Stomach (tissue), 9 donors: ENCODE results near the gene WDR70. TPM values are rescaled to one million over a fixed set of nuclear protein-coding genes. Genes with fewer than 3 reads are reported as not detected.
"Not testable (repeated sequence)": the region's sequence is repeated elsewhere in the genome, so short reads cannot be mapped to it uniquely, and the experiment has no call there.

Experiments used
- DNase-seq, 2 donors: peaks; one replicate each; pipeline versions ENCODE4 v3.0.0 to v3.0.0-alpha.2; 2013 to 2019
- H3K27ac ChIP-seq, 5 donors: fragments of 200-600 bp in 4 of 5; sonication (generic) in 4 of 5; one replicate each; pipeline ENCODE4 v1.5.1; 2013 to 2019; ENCODE audit warnings: mild to moderate bottlenecking in 1 of 5, moderate library complexity in 1 of 5
- H3K27me3 ChIP-seq, 3 donors: fragments of 200-600 bp; sonication (generic); one replicate each; pipeline ENCODE4 v1.5.1; 2017 to 2019; ENCODE audit warnings: mixed run types in 1 of 3
- H3K36me3 ChIP-seq, 4 donors: fragments of 200-600 bp; sonication (generic); 1 replicate in 3 of 4; 2 replicates in 1 of 4; pipeline ENCODE4 v1.5.1; 2016 to 2019
- H3K4me1 ChIP-seq, 4 donors: fragments of 200-600 bp; sonication (generic); one replicate each; pipeline ENCODE4 v1.5.1; 2016 to 2019
- H3K4me3 ChIP-seq, 4 donors: fragments of 200-600 bp; sonication (generic) in 3 of 4; one replicate each; pipeline ENCODE4 v1.5.1; 2016 to 2019; ENCODE audit warnings: mild to moderate bottlenecking in 1 of 4
- H3K9me3 ChIP-seq, 4 donors: fragments of 200-600 bp; sonication (generic); one replicate each; pipeline ENCODE4 v1.5.1; 2016 to 2019
- EP300 ChIP-seq: sonication (generic); formaldehyde crosslinking; IDR thresholded peaks from one replicate; pipeline ENCODE4 v1.6.1; 2017; ENCODE audit warnings: antibody characterized with exemption
- POLR2A ChIP-seq, 4 donors: fragments of 450-650 bp; IDR thresholded peaks; one replicate each; pipeline ENCODE4 v1.6.1; 2016; ENCODE audit warnings: antibody characterized with exemption in 4 of 4, control low read depth in 2 of 4, mild to moderate bottlenecking in 1 of 4, moderate library complexity in 1 of 4
- POLR2AphosphoS5 ChIP-seq, 3 donors: sonication (generic); formaldehyde crosslinking; IDR thresholded peaks; one replicate each; pipeline ENCODE4 v1.6.1; 2016; ENCODE audit warnings: antibody characterized with exemption in 3 of 3
- WGBS, 5 donors: extraction: QIAGEN DNeasy Blood & Tissue Kit in 3 of 5; methylation state at CpG; one replicate each; pipeline versions ENCODE4 v1.1.5 to v1.1.7; 2013 to 2018; 5-methylcytosine and 5-hydroxymethylcytosine counted together
- intact Hi-C: fragments of 100-400 bp; cut with DNase I; formaldehyde crosslinking; loops from one replicate; pipeline ENCODE4 v1.15.1; 2023; ENCODE audit warnings: low total_unique reads
- polyA plus RNA-seq, 3 donors: library from polyadenylated mRNA; stranded (reverse); fragments of 200-250 nt; gene quantifications; one replicate each; pipeline ENCODE4 v1.2.3, GENCODE V29; 2013
- total RNA-seq, 5 donors: library from RNA; depleted of rRNA; stranded (reverse); fragments of >200 nt; gene quantifications; one replicate each; pipeline versions ENCODE4 v1.1.0 to v1.2.3, GENCODE V29; 2014 to 2016
- TF ChIP-seq, protein P1 (sequence below), 7 experiments: fragments of 450-650 bp in 4 of 7; fragments of 200-600 bp in 3 of 7; sonication (generic) in 3 of 7; IDR thresholded peaks; one replicate each; pipeline ENCODE4 v1.5.1; 2016 to 2019; ENCODE audit warnings: antibody characterized with exemption in 7 of 7, control low read depth in 2 of 7, mild to moderate bottlenecking in 1 of 7
- donor health status: healthy with polysubstance abuse.
- donor health status: Bipolar disorder and iron deficiency.
- donor health status: healthy.

WDR70 gene
- total and polyA plus RNA-seq, 8 donors, result 13.0 to 131 (median 35.0) TPM

DNA sequence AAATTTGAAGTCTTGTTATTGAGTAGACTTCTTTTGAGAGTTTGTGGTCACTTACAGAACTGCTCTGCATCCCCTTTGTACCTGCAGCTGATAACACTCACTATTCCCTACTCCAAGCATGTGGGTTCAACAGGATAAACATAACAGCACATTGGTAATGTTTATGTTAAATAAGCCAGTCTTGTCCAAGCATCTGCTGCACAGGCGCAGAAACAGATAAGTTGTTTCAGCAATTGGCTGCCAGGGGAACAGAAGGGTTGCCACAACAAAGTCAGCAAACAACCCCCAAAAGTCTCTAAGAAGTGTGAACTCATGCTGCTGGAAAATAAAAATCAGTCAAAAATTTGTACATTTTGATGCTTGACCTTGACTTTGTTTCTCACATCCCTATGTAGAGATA, 286.2 kb downstream of the WDR70 start:
- Histone ChIP-seq H3K27ac (no peak overlapping the region), H3K4me3 (no peak overlapping the region), H3K9me3 (no peaks in the 10 kb centered on the region), H3K27me3 (no peaks in the 10 kb centered on the region), H3K4me1 (peaks cover 0 to 40% (median 17%) of the 10 kb centered on the region in 4 donors), H3K36me3 (no peaks in the 10 kb centered on the region)
- peak in 1 of 2 donors; percentile 60 for DNase-seq
- intact Hi-C loops, result no loop called here
- TF ChIP-seq POLR2AphosphoS5 (IDR thresholded peaks at IDR 0.05) (no peak), EP300 (no peak), POLR2A (IDR thresholded peaks at IDR 0.05) (no peak)
- TF ChIP-seq, protein P1, sequence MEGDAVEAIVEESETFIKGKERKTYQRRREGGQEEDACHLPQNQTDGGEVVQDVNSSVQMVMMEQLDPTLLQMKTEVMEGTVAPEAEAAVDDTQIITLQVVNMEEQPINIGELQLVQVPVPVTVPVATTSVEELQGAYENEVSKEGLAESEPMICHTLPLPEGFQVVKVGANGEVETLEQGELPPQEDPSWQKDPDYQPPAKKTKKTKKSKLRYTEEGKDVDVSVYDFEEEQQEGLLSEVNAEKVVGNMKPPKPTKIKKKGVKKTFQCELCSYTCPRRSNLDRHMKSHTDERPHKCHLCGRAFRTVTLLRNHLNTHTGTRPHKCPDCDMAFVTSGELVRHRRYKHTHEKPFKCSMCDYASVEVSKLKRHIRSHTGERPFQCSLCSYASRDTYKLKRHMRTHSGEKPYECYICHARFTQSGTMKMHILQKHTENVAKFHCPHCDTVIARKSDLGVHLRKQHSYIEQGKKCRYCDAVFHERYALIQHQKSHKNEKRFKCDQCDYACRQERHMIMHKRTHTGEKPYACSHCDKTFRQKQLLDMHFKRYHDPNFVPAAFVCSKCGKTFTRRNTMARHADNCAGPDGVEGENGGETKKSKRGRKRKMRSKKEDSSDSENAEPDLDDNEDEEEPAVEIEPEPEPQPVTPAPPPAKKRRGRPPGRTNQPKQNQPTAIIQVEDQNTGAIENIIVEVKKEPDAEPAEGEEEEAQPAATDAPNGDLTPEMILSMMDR (IDR thresholded peaks at IDR 0.05), result no peak
- 53 to 77% (median 63%) methylated on average over 1 of the region's 1 CpG for WGBS, 5 donors

- 62 to 99% (median 76%) methylated on average over 11 to 12 of the region's 12 CpGs for WGBS, 5 donors
- H3K4me1 ChIP-seq, result peaks cover 0 to 40% (median 17%) of the 10 kb centered on the region in 4 donors
- peak in 1 of 2 donors; percentile 79 for DNase-seq
Measured at GRCh38 chr5:37665889-37666288, 286.8 kb downstream of the WDR70 start.

GRCh38 chr5:37667430-37667829, 288.3 kb downstream of the WDR70 start:
- no peak for DNase-seq
- peaks cover 0 to 31% (median 15%) of the 10 kb centered on the region in 4 donors for H3K4me1 ChIP-seq
- intact Hi-C loops, result no loop called here
- H3K4me3 ChIP-seq, result no peak overlapping the region
- H3K9me3 ChIP-seq, result no peaks in the 10 kb centered on the region
- no peak for TF ChIP-seq POLR2A (IDR thresholded peaks at IDR 0.05)
- no peaks in the 10 kb centered on the region for H3K27me3 ChIP-seq
- peak overlapping the region in 1 of 5 donors; percentile 14 for H3K27ac ChIP-seq
- no peaks in the 10 kb centered on the region for H3K36me3 ChIP-seq

More at GRCh38 chr5:37665889-37666288, 286.8 kb downstream of the WDR70 start:
- intact Hi-C loops, result no loop called here
- no peaks in the 10 kb centered on the region for H3K36me3 ChIP-seq
- no peak overlapping the region for H3K27ac ChIP-seq
- no peaks in the 10 kb centered on the region for H3K9me3 ChIP-seq
- TF ChIP-seq, protein P1 (IDR thresholded peaks at IDR 0.05), result no peak
- TF ChIP-seq EP300, result no peak
- no peak for TF ChIP-seq POLR2A (IDR thresholded peaks at IDR 0.05)
- TF ChIP-seq POLR2AphosphoS5 (IDR thresholded peaks at IDR 0.05), result no peak
- H3K27me3 ChIP-seq, result no peaks in the 10 kb centered on the region
- no peak overlapping the region for H3K4me3 ChIP-seq

DNA sequence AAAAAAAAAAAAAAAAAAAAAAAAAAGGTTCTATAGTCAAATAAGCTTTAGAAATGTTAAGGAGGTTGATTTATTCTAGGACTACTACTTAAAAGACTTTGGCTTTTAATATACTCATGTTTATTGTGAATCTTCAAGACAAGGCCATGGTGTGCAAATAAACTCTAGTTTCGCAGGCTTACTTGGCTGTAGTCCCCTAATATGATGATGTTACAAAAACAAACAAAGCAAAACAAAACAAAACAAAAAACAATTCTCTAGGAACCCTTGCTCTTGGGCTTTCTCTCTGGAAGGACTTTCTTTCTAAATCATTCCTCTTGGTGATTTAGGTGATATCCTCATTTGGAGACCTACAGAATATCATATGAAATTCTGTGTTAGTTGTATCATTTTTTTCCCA, 288.7 kb downstream of the WDR70 start:
- no peak for DNase-seq
- H3K4me1 ChIP-seq, result peaks cover 0 to 34% (median 15%) of the 10 kb centered on the region in 4 donors
- H3K4me3 ChIP-seq, result no peak overlapping the region
- intact Hi-C loops, result no loop called here
- H3K9me3 ChIP-seq, result no peaks in the 10 kb centered on the region
- no peaks in the 10 kb centered on the region for H3K27me3 ChIP-seq
- TF ChIP-seq POLR2A (IDR thresholded peaks at IDR 0.05) (no peak), POLR2AphosphoS5 (IDR thresholded peaks at IDR 0.05) (no peak), EP300 (no peak)
- TF ChIP-seq, protein P1 (IDR thresholded peaks at IDR 0.05), result no peak
- peak overlapping the region in 1 of 5 donors; percentile 14 for H3K27ac ChIP-seq
- 77 to 95% (median 88%) methylated on average over 1 of the region's 1 CpG for WGBS, 5 donors
- no peaks in the 10 kb centered on the region for H3K36me3 ChIP-seq

DNA sequence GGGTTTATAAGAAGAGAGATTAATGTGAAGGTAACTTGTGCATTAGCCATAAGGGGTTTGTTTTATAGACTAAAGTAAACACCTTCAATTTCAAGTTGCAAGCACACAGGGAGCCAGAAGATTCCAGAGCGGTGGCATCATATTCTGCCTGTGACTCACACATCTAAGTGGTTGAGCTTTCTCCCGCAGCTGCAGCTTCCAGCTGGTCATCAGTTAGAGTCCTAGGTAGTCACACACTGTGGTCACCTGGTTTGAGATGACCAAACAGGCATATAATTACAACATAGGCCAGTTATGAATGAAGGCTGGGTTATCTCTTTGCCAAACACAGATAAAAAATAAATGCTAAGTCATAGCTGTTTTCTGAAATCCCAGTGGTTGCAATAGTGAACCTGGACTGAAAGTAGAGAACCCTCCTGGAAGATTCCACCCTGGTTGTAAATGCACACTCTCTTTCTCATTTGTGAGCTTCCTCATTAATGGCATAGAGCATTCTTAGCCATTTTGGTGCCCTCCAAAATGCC, 289.5 kb downstream of the WDR70 start:
- H3K4me3 ChIP-seq, result no peak overlapping the region
- no peaks in the 10 kb centered on the region for H3K9me3 ChIP-seq
- H3K4me1 ChIP-seq, result peaks cover 0 to 35% (median 15%) of the 10 kb centered on the region in 4 donors
- 37 to 54% (median 49%) methylated on average over 2 of the region's 2 CpGs for WGBS, 5 donors
- TF ChIP-seq POLR2A (IDR thresholded peaks at IDR 0.05) (no peak), EP300 (no peak), POLR2AphosphoS5 (IDR thresholded peaks at IDR 0.05) (peak; percentile 10 to 80 (median 23))
- TF ChIP-seq, protein P1 (IDR thresholded peaks at IDR 0.05), result no peak
- H3K36me3 ChIP-seq, result no peaks in the 10 kb centered on the region
- H3K27me3 ChIP-seq, result no peaks in the 10 kb centered on the region
- peak overlapping the region in 2 of 5 donors; percentile 13 to 27 for H3K27ac ChIP-seq
- DNase-seq, result peak; percentile 52 to 83
- intact Hi-C loops, result no loop called here

- H3K9me3 ChIP-seq, H3K27me3 ChIP-seq, intact Hi-C loops, H3K4me3 ChIP-seq, H3K36me3 ChIP-seq, H3K27ac ChIP-seq: not testable (repeated sequence)
- DNase-seq, result peak in 1 of 2 donors; percentile 18
- H3K4me1 ChIP-seq, result peaks cover 0 to 30% (median 9%) of the 10 kb centered on the region in 4 donors
- 54 to 67% (median 64%) methylated on average over 12 of the region's 12 CpGs for WGBS, 5 donors
Measured at GRCh38 chr5:37672118-37672588, 293.0 kb downstream of the WDR70 start.

- H3K4me3 ChIP-seq, DNase-seq, intact Hi-C loops, H3K9me3 ChIP-seq, H3K27ac ChIP-seq, H3K27me3 ChIP-seq, H3K36me3 ChIP-seq: not testable (repeated sequence)
- peaks cover 0 to 11% (median 0%) of the 10 kb centered on the region in 4 donors for H3K4me1 ChIP-seq
- WGBS, 5 donors, result 96 to 98% (median 98%) methylated on average over 6 of the region's 6 CpGs
Measured at GRCh38 chr5:37674361-37674760, 295.2 kb downstream of the WDR70 start.
